Transverse colon (tissue), 4 donors: ENCODE measurements around the gene ROBO1.

Experiments used
- CTCF ChIP-seq, 5 experiments: fragments of 200-600 bp in 3 of 5; fragments of 450-650 bp in 2 of 5; sonication (generic) in 3 of 5; IDR thresholded peaks; 1 replicate in 2 of 5; 2 replicates in 3 of 5; pipeline ENCODE4 v1.5.1; 2016 to 2017; ENCODE audit warnings: antibody characterized with exemption in 5 of 5, inconsistent platforms in 3 of 5, mild to moderate bottlenecking in 2 of 5, moderate library complexity in 1 of 5
- POLR2AphosphoS5 ChIP-seq, 3 donors: sonication (generic); formaldehyde crosslinking; IDR thresholded peaks; one replicate each; pipeline ENCODE4 v1.6.1; 2016; ENCODE audit warnings: antibody characterized with exemption in 3 of 3

DNA sequence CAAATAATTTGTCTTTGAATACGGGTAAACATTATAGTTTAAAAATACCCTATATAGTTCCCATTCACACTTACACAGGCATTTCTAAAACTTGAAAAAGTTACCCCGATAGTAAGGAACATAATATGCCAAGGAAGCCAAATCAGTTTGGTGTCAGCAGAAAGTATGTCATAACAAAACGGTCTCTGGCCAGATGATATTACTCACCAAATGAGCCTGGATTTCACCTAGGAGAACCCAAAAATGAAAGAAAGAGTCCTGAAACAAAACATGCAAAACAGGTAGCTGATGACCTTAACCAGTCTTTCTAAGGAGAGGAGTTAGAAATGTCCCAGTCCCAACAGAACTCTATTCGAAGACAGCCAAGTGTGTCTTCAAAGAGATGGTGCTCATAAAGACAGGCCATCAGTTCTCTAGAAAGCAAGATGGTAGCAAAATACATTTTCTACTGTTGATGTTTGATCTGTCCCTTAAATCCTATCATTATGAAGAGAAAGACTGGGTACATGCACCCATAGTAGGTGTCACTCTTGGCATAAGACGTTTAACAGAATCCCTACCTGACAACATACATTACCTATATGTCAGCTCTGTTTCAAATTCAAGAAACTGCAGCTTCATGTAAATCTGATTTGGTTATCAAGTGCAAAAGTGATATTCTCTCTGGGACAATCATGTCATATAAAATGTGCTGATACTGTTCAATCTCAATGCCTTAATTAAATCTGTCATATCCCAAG, 942.5 kb downstream of the ROBO1 start:
- no peak for TF ChIP-seq CTCF (IDR thresholded peaks at IDR 0.05)
- no peak for TF ChIP-seq POLR2AphosphoS5 (IDR thresholded peaks at IDR 0.05)
